PC-9 (cell line): ENCODE results near the gene PARS2. TPM values are rescaled to one million over a fixed set of nuclear protein-coding genes. Genes with fewer than 3 reads are reported as not detected.

Experiments
- BruUV-seq: library from RNA; stranded (reverse); fragments of 400-500 nt; replicated peaks from 2 replicates; lab custom pipeline; 2021; lab: Mats Ljungman, UMichigan
- CTCF ChIA-PET: fragments of 300-600 bp; sonication (Branson Sonifier 250); formaldehyde crosslinking; loops from one replicate; lab custom pipeline; 2022; ENCODE audit warnings: antibody characterized with exemption; lab: Charles Lee
- POLR2A ChIA-PET: fragments of 300-600 bp; sonication (Branson Sonifier 250); formaldehyde crosslinking; loops from one replicate; lab custom pipeline; 2022; ENCODE audit warnings: antibody characterized with exemption; ENCODE audit not compliant: unreplicated experiment; lab: Charles Lee
- DNase-seq, 2 experiments: peaks; one replicate each; pipeline versions ENCODE4 v3.0.0 to v3.0.0-alpha.2; 2015 to 2022; ENCODE audit warnings: mixed read lengths in 1 of 2
- H2AFZ ChIP-seq: fragments of 200-600 bp; sonication (generic); 2 replicates; pipeline ENCODE4 v1.8.1; 2017; ENCODE audit warnings: antibody characterized with exemption
- H3F3A ChIP-seq: fragments of 200-600 bp; sonication (generic); 2 replicates; pipeline ENCODE4 v1.8.1; 2017; ENCODE audit warnings: antibody characterized with exemption, mild to moderate bottlenecking, low read depth; ENCODE audit not compliant: insufficient read depth
- H3K27ac ChIP-seq: fragments of 200-600 bp; sonication (generic); 2 replicates; pipeline ENCODE4 v1.6.1; 2016; ENCODE audit warnings: mixed run types
- H3K27me3 ChIP-seq: fragments of 200-600 bp; sonication (generic); 2 replicates; pipeline ENCODE4 v1.6.1; 2016; ENCODE audit warnings: low read depth, mixed run types; ENCODE audit not compliant: insufficient read depth
- H3K36me3 ChIP-seq: fragments of 200-600 bp; sonication (generic); 2 replicates; pipeline ENCODE4 v1.6.1; 2016; ENCODE audit warnings: low read depth, mixed run types
- H3K4me1 ChIP-seq: fragments of 200-600 bp; sonication (generic); replicated peaks from 2 replicates; pipeline ENCODE4 v1.6.1; 2016; ENCODE audit warnings: mixed run types; ENCODE audit not compliant: insufficient read depth
- H3K4me2 ChIP-seq: fragments of 200-600 bp; sonication (generic); 2 replicates; pipeline ENCODE4 v1.6.1; 2017; ENCODE audit warnings: mixed run types
- H3K4me3 ChIP-seq: fragments of 200-600 bp; sonication (generic); 2 replicates; pipeline ENCODE4 v1.6.1; 2016; ENCODE audit warnings: mixed run types
- H3K79me2 ChIP-seq: fragments of 200-600 bp; sonication (generic); 2 replicates; pipeline ENCODE4 v1.6.1; 2017; ENCODE audit warnings: low read depth, mixed run types
- H3K9me2 ChIP-seq: fragments of 200-600 bp; sonication (generic); 2 replicates; pipeline ENCODE4 v1.8.1; 2017; ENCODE audit warnings: mild to moderate bottlenecking; ENCODE audit not compliant: insufficient read depth
- H3K9me3 ChIP-seq: fragments of 200-600 bp; sonication (generic); 2 replicates; pipeline ENCODE4 v1.8.1; 2016; ENCODE audit warnings: low read depth; ENCODE audit not compliant: insufficient read depth
- H4K20me1 ChIP-seq: fragments of 200-600 bp; sonication (generic); 2 replicates; pipeline ENCODE4 v1.8.1; 2017; ENCODE audit not compliant: insufficient read depth
- EZH2 ChIP-seq: fragments of 200-600 bp; sonication (generic); IDR thresholded peaks from 2 replicates; pipeline ENCODE4 v1.8.0; 2017; ENCODE audit warnings: antibody characterized with exemption, low read depth
- intact Hi-C: fragments of 100-400 bp; cut with micrococcal nuclease; formaldehyde crosslinking; loops from one replicate; pipeline ENCODE4 v1.10.0; 2022; ENCODE audit not compliant: unreplicated experiment
- total RNA-seq: library from RNA; stranded (reverse); gene quantifications from 2 replicates; pipeline ENCODE4 v1.2.3, GENCODE V29; 2021
- TF ChIP-seq, protein P1 (sequence below): fragments of 200-600 bp; sonication (generic); conservative IDR thresholded peaks from 2 replicates; pipeline ENCODE4 v1.6.1; 2017; ENCODE audit warnings: mixed run types, antibody characterized with exemption, mild to moderate bottlenecking, moderate library complexity

PARS2 gene
- total RNA-seq, 1 experiment from 2014 or later: 13.4 TPM

DNA sequence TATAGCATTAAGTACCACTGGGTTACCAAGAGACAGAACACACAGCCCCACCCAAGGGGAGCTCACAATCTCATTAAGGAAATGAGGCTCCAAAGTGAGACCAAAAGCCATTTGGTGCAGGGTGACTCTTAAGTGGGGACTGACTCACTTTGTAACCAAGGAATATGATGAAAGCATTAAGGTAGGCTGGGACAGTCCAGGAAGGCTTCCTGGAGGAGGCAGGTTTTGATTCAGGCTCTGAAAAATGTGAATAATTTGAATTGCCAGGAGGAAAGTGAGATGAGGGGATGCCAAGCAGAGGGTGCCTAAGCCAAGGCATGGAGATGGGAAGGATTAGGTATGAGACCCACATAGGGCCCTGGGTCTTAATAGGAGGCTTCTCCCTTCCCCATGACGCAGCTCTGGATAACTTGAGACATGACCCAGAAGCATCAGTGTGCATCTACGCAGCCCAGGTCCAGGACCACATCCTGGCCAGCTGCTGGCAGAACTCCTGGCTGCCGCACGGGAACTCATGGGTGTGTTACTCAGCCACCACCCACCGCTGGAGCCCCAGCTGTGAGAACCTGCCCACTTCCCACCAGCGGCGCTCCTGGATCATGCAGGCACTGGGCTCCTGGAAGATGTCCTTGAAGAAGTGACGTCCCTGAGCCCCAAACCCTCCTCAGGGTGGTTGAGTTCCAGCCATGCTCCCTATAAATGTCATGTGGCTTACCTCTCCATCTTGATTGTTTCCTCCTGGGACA lies 54.6 kb downstream of the PARS2 start:
- Histone ChIP-seq H4K20me1 (no peaks in the 10 kb centered on the region), H3K36me3 (no peaks in the 10 kb centered on the region), H3K9me3 (no peaks in the 10 kb centered on the region), H3K9me2 (no peaks in the 10 kb centered on the region), H2AFZ (no peak overlapping the region), H3K4me2 (no peak overlapping the region), H3K27ac (no peak overlapping the region), H3K4me3 (no peak overlapping the region), H3K27me3 (peaks cover 36% of the 10 kb centered on the region), H3K79me2 (no peaks in the 10 kb centered on the region), H3F3A (no peaks in the 10 kb centered on the region), H3K4me1 (no peaks in the 10 kb centered on the region)
- BruUV-seq: no TSS peak
- no peak for TF ChIP-seq EZH2
- TF ChIP-seq, protein P1, sequence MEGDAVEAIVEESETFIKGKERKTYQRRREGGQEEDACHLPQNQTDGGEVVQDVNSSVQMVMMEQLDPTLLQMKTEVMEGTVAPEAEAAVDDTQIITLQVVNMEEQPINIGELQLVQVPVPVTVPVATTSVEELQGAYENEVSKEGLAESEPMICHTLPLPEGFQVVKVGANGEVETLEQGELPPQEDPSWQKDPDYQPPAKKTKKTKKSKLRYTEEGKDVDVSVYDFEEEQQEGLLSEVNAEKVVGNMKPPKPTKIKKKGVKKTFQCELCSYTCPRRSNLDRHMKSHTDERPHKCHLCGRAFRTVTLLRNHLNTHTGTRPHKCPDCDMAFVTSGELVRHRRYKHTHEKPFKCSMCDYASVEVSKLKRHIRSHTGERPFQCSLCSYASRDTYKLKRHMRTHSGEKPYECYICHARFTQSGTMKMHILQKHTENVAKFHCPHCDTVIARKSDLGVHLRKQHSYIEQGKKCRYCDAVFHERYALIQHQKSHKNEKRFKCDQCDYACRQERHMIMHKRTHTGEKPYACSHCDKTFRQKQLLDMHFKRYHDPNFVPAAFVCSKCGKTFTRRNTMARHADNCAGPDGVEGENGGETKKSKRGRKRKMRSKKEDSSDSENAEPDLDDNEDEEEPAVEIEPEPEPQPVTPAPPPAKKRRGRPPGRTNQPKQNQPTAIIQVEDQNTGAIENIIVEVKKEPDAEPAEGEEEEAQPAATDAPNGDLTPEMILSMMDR: no peak
- POLR2A ChIA-PET: no interaction called here
- CTCF ChIA-PET: no interaction called here
- intact Hi-C loops: no loop called here
- no peak for DNase-seq

DNA sequence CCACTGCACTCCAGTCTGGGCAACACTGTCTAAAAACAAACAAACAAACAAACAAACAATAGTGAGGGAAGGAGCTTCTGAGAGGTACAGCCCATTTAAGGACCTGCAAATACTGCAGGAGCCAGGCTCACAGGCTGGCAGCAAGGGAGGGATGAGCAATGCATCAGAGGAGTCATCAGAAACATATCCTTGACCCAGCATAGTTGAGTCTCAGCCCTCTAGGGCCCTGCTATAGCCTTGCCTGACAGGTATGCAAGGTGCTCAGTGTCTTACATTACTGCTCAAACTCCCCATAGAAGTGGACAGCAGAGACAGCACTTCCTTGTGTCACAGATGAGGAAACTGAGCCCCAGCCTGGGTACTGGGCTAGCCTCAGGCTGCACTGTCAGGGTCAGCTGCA lies 55.9 kb downstream of the PARS2 start:
- H4K20me1 ChIP-seq: no peaks in the 10 kb centered on the region
- TF ChIP-seq EZH2: no peak
- TF ChIP-seq, protein P1: no peak
- H3K4me3 ChIP-seq: no peak overlapping the region
- no TSS peak for BruUV-seq
- H3K9me2 ChIP-seq: no peaks in the 10 kb centered on the region
- H3K9me3 ChIP-seq: no peaks in the 10 kb centered on the region
- POLR2A ChIA-PET: no interaction called here
- no peaks in the 10 kb centered on the region for H3K79me2 ChIP-seq
- intact Hi-C loops: no loop called here
- peaks cover 41% of the 10 kb centered on the region for H3K27me3 ChIP-seq
- H3K27ac ChIP-seq: no peak overlapping the region
- DNase-seq: no peak
- no peak overlapping the region for H2AFZ ChIP-seq
- no peaks in the 10 kb centered on the region for H3K4me1 ChIP-seq
- no peaks in the 10 kb centered on the region for H3F3A ChIP-seq
- CTCF ChIA-PET: no interaction called here
- H3K4me2 ChIP-seq: no peak overlapping the region
- no peaks in the 10 kb centered on the region for H3K36me3 ChIP-seq

Other genes with a start within 250 kb of the PARS2 start
- gene ACOT11, start 216.3 kb downstream of the PARS2 start, total RNA-seq: 24.9 and 25.7 TPM in 2 replicates
- gene FAM151A, start 141.0 kb downstream of the PARS2 start, total RNA-seq: not detected in 2 replicates
- 0.45 TPM in 1 of 2 replicates, not detected in the other for gene MROH7, start 122.7 kb downstream of the PARS2 start, total RNA-seq
- 30.4 and 31.5 TPM in 2 replicates for gene TTC4, start 48.7 kb downstream of the PARS2 start, total RNA-seq
- 24.1 and 26.3 TPM in 2 replicates for gene TTC22, start 36.8 kb upstream of the PARS2 start, total RNA-seq
- 195 and 369 TPM in 2 replicates for gene DHCR24, start 122.7 kb upstream of the PARS2 start, total RNA-seq
- 3.8 and 5.0 TPM in 2 replicates for gene TMEM61, start 216.1 kb upstream of the PARS2 start, total RNA-seq
- 0.09 TPM in 1 of 2 replicates, not detected in the other for gene BSND, start 234.4 kb upstream of the PARS2 start, total RNA-seq